CD8-positive, alpha-beta memory T cell (primary cell): Measurements from ENCODE around the gene NPHS1. TPM values are rescaled to one million over a fixed set of nuclear protein-coding genes. Genes with fewer than 3 reads are reported as not detected.

Experiments
- CTCF ChIA-PET: fragments of 350-600 bp; sonication (Branson Sonifier 250); formaldehyde crosslinking; loops from one replicate; lab custom pipeline; 2021; ENCODE audit warnings: antibody characterized with exemption; lab: Charles Lee
- POLR2A ChIA-PET: fragments of 350-600 bp; sonication (Branson Sonifier 250); formaldehyde crosslinking; loops from one replicate; lab custom pipeline; 2021; ENCODE audit warnings: antibody characterized with exemption; lab: Charles Lee
- DNase-seq, 5 donors: peaks; one replicate each; pipeline versions ENCODE4 v3.0.0 to v3.0.0-alpha.2; 2020 to 2022; ENCODE audit warnings: mixed read lengths in 1 of 5
- H3K27ac ChIP-seq: one replicate; pipeline ENCODE4 v1.7.0; 2013; ENCODE audit warnings: low read depth, mild to moderate bottlenecking, low read length, moderate library complexity
- H3K27me3 ChIP-seq: 2 replicates; pipeline ENCODE4 v1.7.0; 2013; ENCODE audit warnings: low read length, mild to moderate bottlenecking; ENCODE audit not compliant: insufficient read depth, poor library complexity, severe bottlenecking
- H3K36me3 ChIP-seq: 2 replicates; pipeline ENCODE4 v1.7.0; 2013; ENCODE audit warnings: mild to moderate bottlenecking, low read length, moderate library complexity; ENCODE audit not compliant: insufficient read depth
- H3K4me1 ChIP-seq: 2 replicates; pipeline ENCODE4 v1.7.0; 2013; ENCODE audit warnings: mild to moderate bottlenecking, low read length, moderate library complexity; ENCODE audit not compliant: insufficient read depth
- H3K4me3 ChIP-seq: 2 replicates; pipeline ENCODE4 v1.7.0; 2013; ENCODE audit warnings: mild to moderate bottlenecking, low read length
- H3K9me3 ChIP-seq: 2 replicates; pipeline ENCODE4 v1.7.0; 2013; ENCODE audit warnings: mild to moderate bottlenecking, low read length
- H3K27ac Mint-ChIP-seq, 8 donors: one replicate each; pipeline ENCODE4 v1.8.0; 2020 to 2021; ENCODE audit warnings: mixed read lengths in 8 of 8, mild to moderate bottlenecking in 6 of 8, inconsistent platforms in 3 of 8, moderate library complexity in 3 of 8
- H3K27me3 Mint-ChIP-seq, 2 donors: one replicate each; pipeline ENCODE4 v1.8.0; 2020 to 2021; ENCODE audit warnings: mixed read lengths in 2 of 2, mild to moderate bottlenecking in 1 of 2, moderate library complexity in 1 of 2
- H3K36me3 Mint-ChIP-seq, 3 donors: one replicate each; pipeline ENCODE4 v1.8.0; 2020 to 2021; ENCODE audit warnings: mixed read lengths in 3 of 3, inconsistent platforms in 1 of 3, mild to moderate bottlenecking in 1 of 3
- H3K4me1 Mint-ChIP-seq, 3 donors: one replicate each; pipeline ENCODE4 v1.8.0; 2020 to 2021; ENCODE audit warnings: mixed read lengths in 3 of 3, inconsistent platforms in 1 of 3, mild to moderate bottlenecking in 1 of 3
- H3K4me3 Mint-ChIP-seq, 7 donors: one replicate each; pipeline ENCODE4 v1.8.0; 2020 to 2021; ENCODE audit warnings: mixed read lengths in 7 of 7, mild to moderate bottlenecking in 6 of 7, moderate library complexity in 4 of 7, inconsistent platforms in 2 of 7
- H3K9me3 Mint-ChIP-seq, 5 donors: one replicate each; pipeline ENCODE4 v1.8.0; 2020 to 2022; ENCODE audit warnings: mixed read lengths in 5 of 5, mild to moderate bottlenecking in 3 of 5, moderate library complexity in 2 of 5, inconsistent platforms in 1 of 5
- polyA plus RNA-seq: library from polyadenylated mRNA; unstranded; fragments of 300-500 nt; fragmentation: Illumina TruSeq; gene quantifications from one replicate; pipeline ENCODE4 v1.2.3, GENCODE V29; 2021
- total RNA-seq, 2 experiments: library from RNA; stranded (reverse); gene quantifications; one replicate each; pipeline ENCODE4 v1.2.3, GENCODE V29; 2021

Gene NPHS1
- total RNA-seq (not detected), polyA plus RNA-seq (not detected)

DNA sequence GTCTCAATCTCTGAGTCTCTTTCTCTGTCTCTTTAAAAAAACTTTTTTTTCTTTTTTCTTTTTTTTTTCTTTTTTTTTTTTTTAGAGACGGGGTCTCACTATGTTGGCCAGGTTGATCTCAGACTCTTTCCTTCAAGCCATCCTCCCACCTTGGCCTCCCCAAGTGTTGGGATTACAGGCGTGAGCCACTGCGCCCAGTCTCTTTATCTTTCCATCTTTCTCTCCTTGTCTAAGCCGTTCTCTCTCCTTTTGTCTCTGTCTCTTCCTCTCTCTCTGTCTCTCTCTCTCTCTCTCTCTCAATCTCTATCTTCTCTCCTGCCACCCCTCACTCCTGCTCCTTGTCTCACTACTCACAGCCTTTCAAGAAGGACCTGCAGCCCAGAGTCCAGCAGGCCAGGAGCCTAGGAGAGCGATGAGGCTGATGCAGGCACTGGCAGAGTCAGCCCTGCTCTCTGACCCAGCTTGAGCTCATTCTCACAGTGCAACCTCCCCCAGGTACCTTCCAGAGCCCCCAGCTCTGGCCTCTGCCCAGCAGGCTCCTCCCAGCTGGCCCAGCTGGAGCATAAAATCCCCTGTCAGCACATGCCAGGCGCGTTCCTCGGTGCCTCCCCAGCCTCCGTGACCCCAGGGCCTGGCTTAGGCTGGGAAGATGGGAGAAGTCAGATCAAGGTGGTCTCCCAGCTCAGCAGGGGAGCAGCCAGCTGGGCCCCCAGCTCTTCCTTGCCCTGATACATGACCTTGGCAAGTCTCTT, at the start of gene NPHS1:
TSS of gene NPHS1 (minus strand) at position 476 of the 752 bp plus-strand sequence. CDS start 667 bp downstream, outside the sequence.
- Histone ChIP-seq H3K27me3 (peaks cover 18% of the 10 kb centered on the region), H3K9me3 (no peaks in the 10 kb centered on the region), H3K27ac (no peak within 1 kb of the TSS), H3K4me3 (no peak within 1 kb of the TSS), H3K4me1 (no peaks in the 10 kb centered on the region), H3K36me3 (no peaks in the 10 kb centered on the region)
- peaks cover 32 to 50% of the 10 kb centered on the region in 2 donors for H3K27me3 Mint-ChIP-seq
- no peaks in the 10 kb centered on the region for H3K9me3 Mint-ChIP-seq
- peaks cover 3 to 9% (median 5%) of the 10 kb centered on the region in 3 donors for H3K4me1 Mint-ChIP-seq
- H3K36me3 Mint-ChIP-seq = no peaks in the 10 kb centered on the region
- H3K4me3 Mint-ChIP-seq = peak within 1 kb of the TSS in 1 of 7 donors; percentile 15
- peak within 1 kb of the TSS in 2 of 8 donors; percentile 47 to 54 for H3K27ac Mint-ChIP-seq
- DNase-seq = no peak
- ChIA-PET CTCF (no interaction called here), POLR2A (no interaction called here)

DNA sequence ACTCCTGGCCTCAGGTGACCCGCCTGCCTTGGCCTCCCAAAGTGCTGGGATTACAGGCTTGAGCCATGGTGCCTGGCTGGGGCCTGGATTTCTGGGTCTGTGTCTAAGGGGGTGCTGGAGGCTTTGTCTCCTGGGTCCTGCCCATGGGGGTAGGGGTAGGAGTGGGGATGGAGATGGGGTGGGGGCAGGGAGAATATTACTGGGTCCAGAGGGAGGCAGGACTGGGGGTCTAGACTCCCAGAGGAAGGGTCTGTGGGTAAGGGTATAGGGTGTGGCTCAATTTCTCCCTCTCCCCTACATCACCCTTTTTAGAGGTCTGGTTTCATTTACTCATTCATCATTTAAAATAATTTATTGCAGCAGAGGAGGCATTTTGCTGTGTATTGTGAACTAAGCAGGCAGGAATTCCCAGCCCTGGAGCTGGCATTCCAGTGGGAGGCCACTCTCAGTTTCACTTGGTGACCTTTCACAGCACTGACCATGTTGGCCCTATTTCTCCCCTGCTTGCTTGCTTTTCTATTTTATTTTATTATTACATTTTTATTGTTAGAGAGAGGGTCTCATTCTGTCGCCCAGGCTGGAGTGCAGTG, 48.8 kb upstream of the NPHS1 start:
- POLR2A ChIA-PET = interaction anchor here (0.6 to 2.1 kb wide), 4 partner anchors 9 to 30 kb away, joined by 3 to 7 read pairs (median 5); no protein-coding TSS in a partner anchor
- Histone ChIP-seq H3K27ac (peak overlapping the region; percentile 92), H3K27me3 (no peaks in the 10 kb centered on the region), H3K4me3 (peak overlapping the region; percentile 100), H3K4me1 (peaks cover 63% of the 10 kb centered on the region), H3K9me3 (no peaks in the 10 kb centered on the region), H3K36me3 (peaks cover 3% of the 10 kb centered on the region)
- Mint-ChIP-seq H3K4me1 (peaks cover 45 to 72% (median 51%) of the 10 kb centered on the region in 3 donors), H3K4me3 (peak overlapping the region; percentile 91 to 100 (median 96)), H3K36me3 (peaks cover 2 to 34% (median 5%) of the 10 kb centered on the region in 3 donors), H3K27me3 (no peaks in the 10 kb centered on the region), H3K27ac (peak overlapping the region; percentile 87 to 99 (median 98)), H3K9me3 (peaks cover 0 to 3% (median 0%) of the 10 kb centered on the region in 5 donors)
- no peak for DNase-seq
- CTCF ChIA-PET = interaction anchor here (1.1 to 1.5 kb wide), 4 partner anchors 9 to 30 kb away, joined by 3 to 4 read pairs (median 4); no protein-coding TSS in a partner anchor

DNA sequence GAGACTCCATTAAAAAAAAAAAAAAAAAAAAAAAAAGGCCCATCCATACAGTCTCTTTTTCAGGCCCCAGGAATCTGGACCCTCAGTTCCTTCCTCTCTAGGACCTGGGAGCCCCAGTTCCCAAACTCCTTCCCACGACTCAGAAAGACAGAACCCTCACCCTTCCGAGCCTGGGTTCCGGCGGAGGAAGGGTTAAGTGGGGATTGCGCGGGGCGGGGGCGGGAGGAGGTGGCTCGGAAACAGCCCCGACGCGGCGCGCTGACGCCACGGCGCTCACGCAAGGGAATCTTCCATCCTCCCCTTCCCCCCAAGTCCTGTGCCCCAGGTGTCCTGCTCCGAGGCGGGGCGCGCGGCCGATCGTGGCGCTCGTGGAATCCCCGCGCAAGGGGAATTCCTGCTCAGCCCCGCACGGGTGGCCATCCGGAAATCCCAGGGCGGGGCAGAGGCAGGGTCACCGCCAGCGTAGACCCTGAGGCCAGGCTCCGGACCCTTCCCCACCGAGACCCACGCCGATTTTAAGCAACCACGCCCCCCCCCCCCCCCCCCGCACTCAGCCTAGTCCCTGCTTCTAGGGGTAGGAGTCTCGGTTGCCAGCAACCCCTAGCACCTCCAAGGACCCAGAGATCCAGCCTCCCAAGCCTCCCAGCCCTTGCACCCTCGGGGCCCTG, 47.4 kb upstream of the NPHS1 start:
- Mint-ChIP-seq H3K27me3 (no peaks in the 10 kb centered on the region), H3K4me1 (peaks cover 46 to 74% (median 54%) of the 10 kb centered on the region in 3 donors), H3K4me3 (peak overlapping the region; percentile 91 to 100 (median 96)), H3K27ac (peak overlapping the region; percentile 87 to 99 (median 98)), H3K9me3 (peaks cover 0 to 3% (median 0%) of the 10 kb centered on the region in 5 donors), H3K36me3 (peaks cover 4 to 44% (median 5%) of the 10 kb centered on the region in 3 donors)
- peak overlapping the region; percentile 87 for H3K4me3 ChIP-seq
- H3K27me3 ChIP-seq = no peaks in the 10 kb centered on the region
- H3K9me3 ChIP-seq = no peaks in the 10 kb centered on the region
- peak overlapping the region; percentile 92 for H3K27ac ChIP-seq
- H3K36me3 ChIP-seq = peaks cover 9% of the 10 kb centered on the region
- CTCF ChIA-PET = interaction anchor here (1.3 to 1.5 kb wide), 2 partner anchors 8 to 31 kb away, joined by 4 read pairs; no protein-coding TSS in a partner anchor
- peak; percentile 82 to 91 (median 86) for DNase-seq
- POLR2A ChIA-PET = interaction anchor here (2.1 kb wide), 2 partner anchors 30 to 31 kb away, joined by 6 to 7 read pairs; no protein-coding TSS in a partner anchor
- peaks cover 61% of the 10 kb centered on the region for H3K4me1 ChIP-seq

DNA sequence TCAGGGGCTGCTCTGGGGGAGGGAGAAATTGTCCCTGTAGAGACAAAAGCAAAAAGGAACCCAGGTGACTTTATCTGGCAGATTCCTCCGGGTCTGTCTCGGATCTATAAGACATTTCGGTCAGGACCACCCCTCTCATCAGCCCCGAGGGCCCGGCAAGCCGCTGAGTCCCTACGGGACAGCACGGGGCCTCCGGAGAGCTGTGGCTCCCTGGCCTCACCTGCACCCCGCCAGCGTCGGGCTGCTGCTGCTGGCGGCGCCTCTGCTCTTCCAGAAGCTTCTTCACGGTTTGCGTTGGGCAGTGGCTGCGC, 46.1 kb upstream of the NPHS1 start:
- Mint-ChIP-seq H3K4me1 (peaks cover 35 to 62% (median 44%) of the 10 kb centered on the region in 3 donors), H3K4me3 (peak overlapping the region; percentile 91 to 100 (median 96)), H3K36me3 (peaks cover 3 to 50% (median 3%) of the 10 kb centered on the region in 3 donors), H3K27me3 (no peaks in the 10 kb centered on the region), H3K27ac (peak overlapping the region; percentile 87 to 99 (median 98)), H3K9me3 (peaks cover 0 to 2% (median 0%) of the 10 kb centered on the region in 5 donors)
- Histone ChIP-seq H3K4me1 (peaks cover 50% of the 10 kb centered on the region), H3K4me3 (peak overlapping the region; percentile 87), H3K9me3 (no peaks in the 10 kb centered on the region), H3K36me3 (peaks cover 15% of the 10 kb centered on the region), H3K27ac (peak overlapping the region; percentile 92), H3K27me3 (no peaks in the 10 kb centered on the region)
- POLR2A ChIA-PET = interaction anchor here (0.5 to 1.2 kb wide), 3 partner anchors 33 to 224 kb away, joined by 3 to 9 read pairs (median 6); partner anchors contain the start of genes PSENEN and U2AF1L4
- DNase-seq = no peak
- CTCF ChIA-PET = interaction anchor here (1.0 to 1.7 kb wide), 3 partner anchors 17 to 206 kb away, joined by 3 to 4 read pairs (median 3); no protein-coding TSS in a partner anchor

- CTCF ChIA-PET = interaction anchor here (1.0 to 1.7 kb wide), 3 partner anchors 17 to 205 kb away, joined by 3 to 4 read pairs (median 3); no protein-coding TSS in a partner anchor
- no peaks in the 10 kb centered on the region for H3K27me3 Mint-ChIP-seq
- peak overlapping the region; percentile 91 to 100 (median 96) for H3K4me3 Mint-ChIP-seq
- peak overlapping the region; percentile 87 for H3K4me3 ChIP-seq
- H3K27ac Mint-ChIP-seq = peak overlapping the region; percentile 83 to 99 (median 93)
- no peaks in the 10 kb centered on the region for H3K9me3 Mint-ChIP-seq
- no peaks in the 10 kb centered on the region for H3K9me3 ChIP-seq
- peaks cover 3 to 51% (median 4%) of the 10 kb centered on the region in 3 donors for H3K36me3 Mint-ChIP-seq
- peaks cover 47% of the 10 kb centered on the region for H3K4me1 ChIP-seq
- DNase-seq = no peak
- peaks cover 20% of the 10 kb centered on the region for H3K36me3 ChIP-seq
- POLR2A ChIA-PET = interaction anchor here (1.2 kb wide), 1 partner anchor 33 kb away, joined by 6 read pairs; no protein-coding TSS in a partner anchor
- peaks cover 35 to 60% (median 38%) of the 10 kb centered on the region in 3 donors for H3K4me1 Mint-ChIP-seq
- H3K27ac ChIP-seq = peak overlapping the region; percentile 92
- H3K27me3 ChIP-seq = no peaks in the 10 kb centered on the region
These were observed 45.6 kb upstream of the NPHS1 start for GRCh38 chr19:35897706-35898451.

DNA sequence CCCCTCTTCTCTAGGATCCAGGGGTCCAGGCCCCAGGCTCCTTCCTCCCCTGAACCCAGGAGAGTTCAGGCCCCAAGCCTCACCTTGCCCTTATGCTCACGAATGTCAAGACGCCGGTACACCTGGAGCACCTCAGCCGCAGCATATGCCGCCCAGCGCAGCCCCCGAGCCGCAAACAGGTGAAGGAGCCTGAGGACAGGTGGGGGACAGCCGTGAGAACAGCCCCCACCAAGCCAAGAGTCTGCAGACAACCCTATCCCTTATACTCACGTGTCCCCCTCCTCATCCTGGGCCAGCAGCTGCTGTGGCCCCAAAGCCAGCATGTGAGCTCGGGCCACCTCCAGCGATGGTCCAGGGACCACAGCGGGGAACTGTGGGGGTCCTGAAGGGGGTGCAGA, 44.3 kb upstream of the NPHS1 start:
- peaks cover 3 to 59% (median 8%) of the 10 kb centered on the region in 3 donors for H3K36me3 Mint-ChIP-seq
- H3K4me3 ChIP-seq = no peak overlapping the region
- DNase-seq = no peak
- no peaks in the 10 kb centered on the region for H3K27me3 Mint-ChIP-seq
- H3K27ac ChIP-seq = no peak overlapping the region
- peaks cover 30 to 49% (median 35%) of the 10 kb centered on the region in 3 donors for H3K4me1 Mint-ChIP-seq
- H3K27ac Mint-ChIP-seq = peak overlapping the region in 3 of 8 donors; percentile 17 to 69 (median 43)
- H3K36me3 ChIP-seq = peaks cover 23% of the 10 kb centered on the region
- ChIA-PET CTCF (interaction anchor here (1.7 kb wide), 1 partner anchor 15 kb away, joined by 4 read pairs; no protein-coding TSS in a partner anchor), POLR2A (no interaction called here)
- H3K4me3 Mint-ChIP-seq = peak overlapping the region in 3 of 7 donors; percentile 16 to 78 (median 34)
- no peaks in the 10 kb centered on the region for H3K9me3 Mint-ChIP-seq
- H3K27me3 ChIP-seq = no peaks in the 10 kb centered on the region
- H3K4me1 ChIP-seq = peaks cover 35% of the 10 kb centered on the region
- H3K9me3 ChIP-seq = no peaks in the 10 kb centered on the region
